K562 (cell line): ENCODE results near the gene SCGB1C2. TPM values are rescaled to one million over a fixed set of nuclear protein-coding genes. Genes with fewer than 3 reads are reported as not detected.

Source experiments
- FOXJ2 ChIP-seq: fragments of 200-800 bp; sonication (Bioruptor generic); IDR thresholded peaks from 2 replicates; pipeline ENCODE4 v1.6.1; 2016; ENCODE audit warnings: missing genetic modification characterization, missing compliant biosample characterization
- L3MBTL2 ChIP-seq: fragments of 450-650 bp; IDR thresholded peaks from 2 replicates; pipeline ENCODE4 v1.6.1; 2016; ENCODE audit warnings: mild to moderate bottlenecking, moderate library complexity
- MAZ ChIP-seq, 2 experiments: fragments of 450-650 bp in 1 of 2; sonication (generic) in 1 of 2; formaldehyde crosslinking; IDR thresholded peaks in 1 of 2; conservative IDR thresholded peaks in 1 of 2; 2 replicates each; pipeline versions ENCODE4 v1.4.0 to v1.5.0; 2020; ENCODE audit warnings: mild to moderate bottlenecking in 1 of 2, missing genetic modification reagents in 1 of 2
- NONO ChIP-seq, 2 experiments: fragments of 200-400 bp in 1 of 2; fragments of 450-650 bp in 1 of 2; formaldehyde crosslinking in 1 of 2; IDR thresholded peaks; 2 replicates each; pipeline ENCODE4 v1.6.1; 2017; ENCODE audit warnings: low read depth in 2 of 2, mild to moderate bottlenecking in 2 of 2, moderate library complexity in 2 of 2, low read length in 1 of 2
- ZNF41 ChIP-seq: fragments of 250-450 bp; sonication (Bioruptor Pico); conservative IDR thresholded peaks from 2 replicates; pipeline ENCODE4 v1.4.0; 2020; ENCODE audit warnings: mild to moderate bottlenecking
- polyA plus RNA-seq, 8 experiments: library from polyadenylated mRNA; depleted of rRNA in 4 of 8; stranded (reverse) in 5 of 8; unstranded in 3 of 8; fragments of >200 nt; fragmentation: Nextera tagmentation in 2 of 8; fragmentation: Illumina TruSeq in 1 of 8; extraction: Ambion mirVana in 2 of 8; extraction: Trizol in 1 of 8; gene quantifications; 2 replicates each; pipeline versions ENCODE4 v1.2.1 to v1.2.3, GENCODE V29; 2011 to 2014; ENCODE audit warnings: inconsistent platforms in 1 of 8, missing spikeins in 1 of 8
- total RNA-seq, 7 experiments: library from RNA; depleted of rRNA in 6 of 7; stranded (reverse); fragments of >200 nt in 6 of 7; fragmentation: Illumina TruSeq in 2 of 7; extraction: Trizol in 2 of 7; gene quantifications; 2 replicates each; pipeline versions ENCODE4 v1.2.1 to v1.2.3, GENCODE V29; 2011 to 2021; ENCODE audit warnings: low replicate concordance in 1 of 7
- TF ChIP-seq, protein P1 (sequence below): fragments of 450-650 bp; IDR thresholded peaks from 2 replicates; pipeline ENCODE4 v1.6.1; 2016; ENCODE audit warnings: mild to moderate bottlenecking, moderate library complexity
- TF ChIP-seq, protein P2 (sequence below), 2 experiments: IDR thresholded peaks; 2 replicates each; pipeline ENCODE4 v1.6.1; 2011; ENCODE audit warnings: borderline replicate concordance in 1 of 2, control low read depth in 1 of 2, low read depth in 1 of 2, low read length in 1 of 2, mild to moderate bottlenecking in 1 of 2, mixed read lengths in 1 of 2, moderate library complexity in 1 of 2; ENCODE audit not compliant: insufficient read depth in 1 of 2, insufficient read length in 1 of 2, poor library complexity in 1 of 2, severe bottlenecking in 1 of 2; ENCODE audit errors: extremely low read depth in 1 of 2
- TF ChIP-seq, protein P3 (sequence below): fragments of 200-800 bp; sonication (Bioruptor generic); IDR thresholded peaks from 2 replicates; pipeline ENCODE4 v1.6.1; 2017; ENCODE audit warnings: missing genetic modification characterization, missing compliant biosample characterization
- TF ChIP-seq, protein P4 (sequence below), 3 experiments: IDR thresholded peaks in 2 of 3; conservative IDR thresholded peaks in 1 of 3; 2 replicates each; pipeline ENCODE4 v1.5.1; 2011 to 2012; ENCODE audit warnings: low read length in 3 of 3, mild to moderate bottlenecking in 3 of 3, control low read depth in 2 of 3, improper control_type of control experiment in 1 of 3, inconsistent platforms in 1 of 3, low read depth in 1 of 3, mixed read lengths in 1 of 3, moderate library complexity in 1 of 3; ENCODE audit not compliant: insufficient read depth in 2 of 3

SCGB1C2 gene
- total and polyA plus RNA-seq, 9 of the 15 experiments (the other 6 are each of a cell fraction or from before 2014, with no cell fraction given) = not detected

DNA sequence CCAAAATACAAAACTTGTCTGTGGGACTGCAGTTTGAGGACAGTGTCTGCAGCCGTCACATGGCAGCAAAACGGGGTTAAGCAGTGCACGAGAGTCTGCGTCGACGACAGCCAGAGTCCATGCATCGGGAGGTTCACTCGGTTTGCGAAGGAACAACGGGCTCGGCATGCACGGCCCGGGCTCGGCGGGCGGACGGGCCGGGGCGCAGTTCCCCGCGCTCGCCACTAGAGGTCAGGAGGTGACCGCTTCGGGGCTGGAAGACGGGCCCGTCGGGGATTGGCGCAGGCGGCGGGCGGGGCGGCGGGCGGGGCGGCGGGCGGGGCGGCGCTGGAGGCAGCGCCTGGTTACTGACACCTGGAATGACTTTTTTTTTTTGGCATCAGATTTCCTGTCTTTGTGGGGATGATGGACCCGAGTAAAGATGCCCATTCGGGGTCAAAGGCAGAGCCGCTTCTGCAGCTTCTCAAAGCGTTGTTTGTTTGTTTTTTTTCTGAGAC lies 6.5 kb downstream of the SCGB1C2 start (continued):
- TF ChIP-seq, protein P1, sequence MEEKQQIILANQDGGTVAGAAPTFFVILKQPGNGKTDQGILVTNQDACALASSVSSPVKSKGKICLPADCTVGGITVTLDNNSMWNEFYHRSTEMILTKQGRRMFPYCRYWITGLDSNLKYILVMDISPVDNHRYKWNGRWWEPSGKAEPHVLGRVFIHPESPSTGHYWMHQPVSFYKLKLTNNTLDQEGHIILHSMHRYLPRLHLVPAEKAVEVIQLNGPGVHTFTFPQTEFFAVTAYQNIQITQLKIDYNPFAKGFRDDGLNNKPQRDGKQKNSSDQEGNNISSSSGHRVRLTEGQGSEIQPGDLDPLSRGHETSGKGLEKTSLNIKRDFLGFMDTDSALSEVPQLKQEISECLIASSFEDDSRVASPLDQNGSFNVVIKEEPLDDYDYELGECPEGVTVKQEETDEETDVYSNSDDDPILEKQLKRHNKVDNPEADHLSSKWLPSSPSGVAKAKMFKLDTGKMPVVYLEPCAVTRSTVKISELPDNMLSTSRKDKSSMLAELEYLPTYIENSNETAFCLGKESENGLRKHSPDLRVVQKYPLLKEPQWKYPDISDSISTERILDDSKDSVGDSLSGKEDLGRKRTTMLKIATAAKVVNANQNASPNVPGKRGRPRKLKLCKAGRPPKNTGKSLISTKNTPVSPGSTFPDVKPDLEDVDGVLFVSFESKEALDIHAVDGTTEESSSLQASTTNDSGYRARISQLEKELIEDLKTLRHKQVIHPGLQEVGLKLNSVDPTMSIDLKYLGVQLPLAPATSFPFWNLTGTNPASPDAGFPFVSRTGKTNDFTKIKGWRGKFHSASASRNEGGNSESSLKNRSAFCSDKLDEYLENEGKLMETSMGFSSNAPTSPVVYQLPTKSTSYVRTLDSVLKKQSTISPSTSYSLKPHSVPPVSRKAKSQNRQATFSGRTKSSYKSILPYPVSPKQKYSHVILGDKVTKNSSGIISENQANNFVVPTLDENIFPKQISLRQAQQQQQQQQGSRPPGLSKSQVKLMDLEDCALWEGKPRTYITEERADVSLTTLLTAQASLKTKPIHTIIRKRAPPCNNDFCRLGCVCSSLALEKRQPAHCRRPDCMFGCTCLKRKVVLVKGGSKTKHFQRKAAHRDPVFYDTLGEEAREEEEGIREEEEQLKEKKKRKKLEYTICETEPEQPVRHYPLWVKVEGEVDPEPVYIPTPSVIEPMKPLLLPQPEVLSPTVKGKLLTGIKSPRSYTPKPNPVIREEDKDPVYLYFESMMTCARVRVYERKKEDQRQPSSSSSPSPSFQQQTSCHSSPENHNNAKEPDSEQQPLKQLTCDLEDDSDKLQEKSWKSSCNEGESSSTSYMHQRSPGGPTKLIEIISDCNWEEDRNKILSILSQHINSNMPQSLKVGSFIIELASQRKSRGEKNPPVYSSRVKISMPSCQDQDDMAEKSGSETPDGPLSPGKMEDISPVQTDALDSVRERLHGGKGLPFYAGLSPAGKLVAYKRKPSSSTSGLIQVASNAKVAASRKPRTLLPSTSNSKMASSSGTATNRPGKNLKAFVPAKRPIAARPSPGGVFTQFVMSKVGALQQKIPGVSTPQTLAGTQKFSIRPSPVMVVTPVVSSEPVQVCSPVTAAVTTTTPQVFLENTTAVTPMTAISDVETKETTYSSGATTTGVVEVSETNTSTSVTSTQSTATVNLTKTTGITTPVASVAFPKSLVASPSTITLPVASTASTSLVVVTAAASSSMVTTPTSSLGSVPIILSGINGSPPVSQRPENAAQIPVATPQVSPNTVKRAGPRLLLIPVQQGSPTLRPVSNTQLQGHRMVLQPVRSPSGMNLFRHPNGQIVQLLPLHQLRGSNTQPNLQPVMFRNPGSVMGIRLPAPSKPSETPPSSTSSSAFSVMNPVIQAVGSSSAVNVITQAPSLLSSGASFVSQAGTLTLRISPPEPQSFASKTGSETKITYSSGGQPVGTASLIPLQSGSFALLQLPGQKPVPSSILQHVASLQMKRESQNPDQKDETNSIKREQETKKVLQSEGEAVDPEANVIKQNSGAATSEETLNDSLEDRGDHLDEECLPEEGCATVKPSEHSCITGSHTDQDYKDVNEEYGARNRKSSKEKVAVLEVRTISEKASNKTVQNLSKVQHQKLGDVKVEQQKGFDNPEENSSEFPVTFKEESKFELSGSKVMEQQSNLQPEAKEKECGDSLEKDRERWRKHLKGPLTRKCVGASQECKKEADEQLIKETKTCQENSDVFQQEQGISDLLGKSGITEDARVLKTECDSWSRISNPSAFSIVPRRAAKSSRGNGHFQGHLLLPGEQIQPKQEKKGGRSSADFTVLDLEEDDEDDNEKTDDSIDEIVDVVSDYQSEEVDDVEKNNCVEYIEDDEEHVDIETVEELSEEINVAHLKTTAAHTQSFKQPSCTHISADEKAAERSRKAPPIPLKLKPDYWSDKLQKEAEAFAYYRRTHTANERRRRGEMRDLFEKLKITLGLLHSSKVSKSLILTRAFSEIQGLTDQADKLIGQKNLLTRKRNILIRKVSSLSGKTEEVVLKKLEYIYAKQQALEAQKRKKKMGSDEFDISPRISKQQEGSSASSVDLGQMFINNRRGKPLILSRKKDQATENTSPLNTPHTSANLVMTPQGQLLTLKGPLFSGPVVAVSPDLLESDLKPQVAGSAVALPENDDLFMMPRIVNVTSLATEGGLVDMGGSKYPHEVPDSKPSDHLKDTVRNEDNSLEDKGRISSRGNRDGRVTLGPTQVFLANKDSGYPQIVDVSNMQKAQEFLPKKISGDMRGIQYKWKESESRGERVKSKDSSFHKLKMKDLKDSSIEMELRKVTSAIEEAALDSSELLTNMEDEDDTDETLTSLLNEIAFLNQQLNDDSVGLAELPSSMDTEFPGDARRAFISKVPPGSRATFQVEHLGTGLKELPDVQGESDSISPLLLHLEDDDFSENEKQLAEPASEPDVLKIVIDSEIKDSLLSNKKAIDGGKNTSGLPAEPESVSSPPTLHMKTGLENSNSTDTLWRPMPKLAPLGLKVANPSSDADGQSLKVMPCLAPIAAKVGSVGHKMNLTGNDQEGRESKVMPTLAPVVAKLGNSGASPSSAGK = peak; percentile 36; the same call in 1 of the 2 replicates
- TF ChIP-seq, protein P2, sequence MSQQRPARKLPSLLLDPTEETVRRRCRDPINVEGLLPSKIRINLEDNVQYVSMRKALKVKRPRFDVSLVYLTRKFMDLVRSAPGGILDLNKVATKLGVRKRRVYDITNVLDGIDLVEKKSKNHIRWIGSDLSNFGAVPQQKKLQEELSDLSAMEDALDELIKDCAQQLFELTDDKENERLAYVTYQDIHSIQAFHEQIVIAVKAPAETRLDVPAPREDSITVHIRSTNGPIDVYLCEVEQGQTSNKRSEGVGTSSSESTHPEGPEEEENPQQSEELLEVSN (IDR thresholded peaks at IDR 0.05; ENCODE audit: borderline replicate concordance in 1 of 2, extremely low read depth in 1 of 2, insufficient read depth in 1 of 2, insufficient read length in 1 of 2, low read depth in 1 of 2, low read length in 1 of 2, poor library complexity in 1 of 2, severe bottlenecking in 1 of 2) = peak in 1 of 2 experiments; percentile 41
- TF ChIP-seq MAZ (CRISPR knock-in tag; conservative IDR thresholded peaks at IDR 0.05 in 1 of 2, IDR thresholded peaks at IDR 0.05 in 1 of 2) (peak in 1 of 2 experiments; percentile 69; a peak in 2 of 4 replicates), FOXJ2 (tag) (no peak), NONO (IDR thresholded peaks at IDR 0.05; ENCODE audit: low read depth in 2 of 2, low read length in 1 of 2) (no peak), ZNF41 (CRISPR knock-in tag) (no peak), L3MBTL2 (peak; percentile 45; the same call in 1 of the 2 replicates)
- TF ChIP-seq, protein P3, sequence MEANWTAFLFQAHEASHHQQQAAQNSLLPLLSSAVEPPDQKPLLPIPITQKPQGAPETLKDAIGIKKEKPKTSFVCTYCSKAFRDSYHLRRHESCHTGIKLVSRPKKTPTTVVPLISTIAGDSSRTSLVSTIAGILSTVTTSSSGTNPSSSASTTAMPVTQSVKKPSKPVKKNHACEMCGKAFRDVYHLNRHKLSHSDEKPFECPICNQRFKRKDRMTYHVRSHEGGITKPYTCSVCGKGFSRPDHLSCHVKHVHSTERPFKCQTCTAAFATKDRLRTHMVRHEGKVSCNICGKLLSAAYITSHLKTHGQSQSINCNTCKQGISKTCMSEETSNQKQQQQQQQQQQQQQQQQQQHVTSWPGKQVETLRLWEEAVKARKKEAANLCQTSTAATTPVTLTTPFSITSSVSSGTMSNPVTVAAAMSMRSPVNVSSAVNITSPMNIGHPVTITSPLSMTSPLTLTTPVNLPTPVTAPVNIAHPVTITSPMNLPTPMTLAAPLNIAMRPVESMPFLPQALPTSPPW = peak; percentile 84
- TF ChIP-seq, protein P4, sequence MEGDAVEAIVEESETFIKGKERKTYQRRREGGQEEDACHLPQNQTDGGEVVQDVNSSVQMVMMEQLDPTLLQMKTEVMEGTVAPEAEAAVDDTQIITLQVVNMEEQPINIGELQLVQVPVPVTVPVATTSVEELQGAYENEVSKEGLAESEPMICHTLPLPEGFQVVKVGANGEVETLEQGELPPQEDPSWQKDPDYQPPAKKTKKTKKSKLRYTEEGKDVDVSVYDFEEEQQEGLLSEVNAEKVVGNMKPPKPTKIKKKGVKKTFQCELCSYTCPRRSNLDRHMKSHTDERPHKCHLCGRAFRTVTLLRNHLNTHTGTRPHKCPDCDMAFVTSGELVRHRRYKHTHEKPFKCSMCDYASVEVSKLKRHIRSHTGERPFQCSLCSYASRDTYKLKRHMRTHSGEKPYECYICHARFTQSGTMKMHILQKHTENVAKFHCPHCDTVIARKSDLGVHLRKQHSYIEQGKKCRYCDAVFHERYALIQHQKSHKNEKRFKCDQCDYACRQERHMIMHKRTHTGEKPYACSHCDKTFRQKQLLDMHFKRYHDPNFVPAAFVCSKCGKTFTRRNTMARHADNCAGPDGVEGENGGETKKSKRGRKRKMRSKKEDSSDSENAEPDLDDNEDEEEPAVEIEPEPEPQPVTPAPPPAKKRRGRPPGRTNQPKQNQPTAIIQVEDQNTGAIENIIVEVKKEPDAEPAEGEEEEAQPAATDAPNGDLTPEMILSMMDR (IDR thresholded peaks at IDR 0.05 in 2 of 3, conservative IDR thresholded peaks at IDR 0.05 in 1 of 3; ENCODE audit: insufficient read depth in 2 of 3, low read depth in 1 of 3, low read length in 3 of 3) = peak; percentile 63 to 81 (median 64)
